Activated gamma-delta T cell treated with anti-CD3 and anti-CD28 coated beads, Interleukin-2, amount 50 U/mL, for 16 hours (primary cell): ENCODE results near the gene ANKRD66.
"Not testable (repeated sequence)": the region's sequence is repeated elsewhere in the genome, so short reads cannot be mapped to it uniquely, and the experiment has no call there.

Experiments
- DNase-seq: peaks from one replicate; pipeline ENCODE4 v3.0.0-alpha.2; 2020; ENCODE audit warnings: low read depth

Gene ANKRD66

GRCh38 chr6:46746696-46747095 is at the start of gene ANKRD66:
Gene ANKRD66 (plus strand): TSS chr6:46746933. CDS start chr6:46751949, 5,016 bp downstream.
- no peak for DNase-seq

DNA sequence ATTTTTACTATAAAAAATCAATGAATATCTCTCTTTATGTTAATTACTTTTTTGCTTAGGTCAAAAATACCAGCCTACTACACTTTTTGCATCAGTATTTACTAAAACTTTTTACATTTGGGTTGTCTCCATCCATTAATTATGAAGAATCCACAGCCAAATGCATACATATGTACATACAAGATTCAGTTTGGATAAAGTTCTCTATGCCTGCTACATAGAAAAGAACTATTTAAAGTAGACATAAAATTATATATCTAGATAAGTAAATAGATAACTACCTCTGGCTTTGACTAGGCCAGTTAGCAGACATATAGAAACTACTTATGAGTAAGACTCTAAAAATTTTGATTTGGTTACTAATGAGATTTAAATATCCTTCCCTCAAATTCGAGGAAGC is 46.8 kb upstream of the ANKRD66 start:
- no peak for DNase-seq

DNA sequence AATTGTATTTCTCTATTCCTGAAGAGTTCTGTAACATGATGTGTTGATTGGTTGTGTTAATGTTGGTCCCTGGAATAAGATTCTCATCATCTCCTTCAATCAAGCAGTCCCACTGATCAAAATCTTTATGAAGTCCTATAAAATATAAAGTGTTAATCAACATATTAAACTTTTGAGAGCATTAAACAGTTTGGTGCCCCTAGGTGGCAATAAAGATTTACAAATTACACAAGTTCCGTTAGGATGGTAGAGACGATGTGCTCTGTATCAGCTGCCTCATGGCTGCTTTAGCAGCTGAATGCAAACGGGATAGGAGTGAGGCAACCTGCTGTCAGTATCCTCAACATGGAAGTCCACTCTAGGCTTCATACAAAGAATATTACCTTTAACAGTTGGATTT is 42.2 kb upstream of the ANKRD66 start:
- no peak for DNase-seq

GRCh38 chr6:46706464-46706863 is 40.3 kb upstream of the ANKRD66 start:
- no peak for DNase-seq

DNA sequence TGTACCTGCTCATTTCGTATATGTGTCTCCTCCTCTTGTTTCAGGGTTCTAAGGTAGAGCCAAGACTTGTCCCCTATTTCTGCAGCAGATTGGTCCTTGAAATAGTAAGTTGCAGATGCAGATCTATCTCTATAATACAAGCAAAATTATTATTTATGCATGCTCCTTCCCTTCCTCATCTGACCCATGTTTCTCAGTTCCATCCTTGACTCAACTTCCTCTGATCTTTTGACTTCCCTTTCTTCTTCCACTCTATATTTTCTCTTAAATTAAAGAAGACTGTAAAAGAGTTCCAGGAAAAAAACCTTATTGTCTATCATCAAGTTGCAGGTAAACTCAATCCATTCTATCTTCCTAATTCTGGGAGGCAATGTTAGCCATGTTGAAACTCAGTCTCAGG is 35.2 kb upstream of the ANKRD66 start:
- no peak for DNase-seq

DNA sequence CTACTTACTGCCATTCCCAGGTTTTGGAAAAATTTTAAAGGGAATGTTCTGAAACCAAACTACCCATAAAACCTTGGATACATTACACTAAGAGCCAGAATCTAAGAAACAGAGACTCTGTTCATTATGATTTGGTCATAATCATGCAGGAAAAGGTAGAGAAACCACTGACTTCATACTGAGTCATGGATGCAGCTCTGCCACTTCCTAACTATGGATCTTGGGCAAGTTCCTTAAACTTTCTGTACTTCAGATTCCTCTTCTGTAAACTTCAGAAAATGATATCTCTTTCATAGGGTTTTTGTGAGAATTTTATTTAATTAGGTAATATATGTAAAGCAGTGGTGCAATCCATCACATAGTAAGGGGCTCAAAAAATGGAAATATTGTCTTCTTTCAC is 31.6 kb upstream of the ANKRD66 start:
- no peak for DNase-seq

DNA sequence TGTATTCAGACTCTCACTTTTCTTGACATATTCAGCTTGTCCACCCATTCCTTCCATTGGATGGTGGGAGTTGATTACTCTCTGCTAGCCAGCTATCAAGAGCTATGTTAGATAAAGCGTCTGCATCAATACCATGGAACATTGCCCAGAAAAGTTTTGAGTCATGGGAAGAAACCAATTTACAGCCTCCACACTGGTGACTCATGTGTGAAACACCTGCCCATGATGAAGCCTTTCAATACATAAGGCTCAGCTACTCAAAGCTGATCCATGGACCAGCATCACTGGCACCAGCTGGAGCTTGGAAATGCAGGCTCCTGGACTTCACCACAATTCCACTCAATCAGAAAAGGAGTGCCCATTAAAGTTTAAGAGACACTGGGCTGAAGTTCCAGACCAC is 27.6 kb upstream of the ANKRD66 start:
- no peak for DNase-seq

GRCh38 chr6:46720401-46720800 is 26.3 kb upstream of the ANKRD66 start:
- no peak for DNase-seq

DNA sequence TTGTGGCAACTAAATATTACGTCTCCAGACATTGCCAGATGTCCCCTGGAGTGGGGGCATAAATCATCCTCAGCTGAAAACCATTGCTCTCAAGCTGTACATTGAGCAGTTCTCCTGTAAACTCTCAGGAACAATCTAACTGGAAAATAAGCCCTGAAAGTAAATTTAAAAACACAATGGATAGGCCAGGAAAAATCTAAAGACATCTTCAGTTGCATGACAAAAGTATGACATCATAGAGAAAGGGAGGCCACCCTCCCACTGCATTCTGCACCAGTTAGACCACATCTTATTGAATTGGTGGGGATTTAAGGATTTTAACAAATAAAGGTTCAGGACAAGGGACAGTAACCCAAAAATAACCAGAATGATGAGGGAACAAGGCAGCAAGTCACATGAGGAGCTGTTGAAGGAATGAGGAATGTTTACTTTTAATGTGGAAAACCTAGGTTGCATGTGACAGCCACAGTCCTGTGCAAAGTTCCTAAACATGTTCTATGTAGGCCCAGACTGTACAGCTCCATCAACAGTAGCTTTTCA is 16.9 kb upstream of the ANKRD66 start:
- no peak for DNase-seq

- no peak for DNase-seq
Measured at GRCh38 chr6:46730921-46731461, 15.7 kb upstream of the ANKRD66 start.

GRCh38 chr6:46733341-46733801 is 13.4 kb upstream of the ANKRD66 start:
- DNase-seq: no peak

DNA sequence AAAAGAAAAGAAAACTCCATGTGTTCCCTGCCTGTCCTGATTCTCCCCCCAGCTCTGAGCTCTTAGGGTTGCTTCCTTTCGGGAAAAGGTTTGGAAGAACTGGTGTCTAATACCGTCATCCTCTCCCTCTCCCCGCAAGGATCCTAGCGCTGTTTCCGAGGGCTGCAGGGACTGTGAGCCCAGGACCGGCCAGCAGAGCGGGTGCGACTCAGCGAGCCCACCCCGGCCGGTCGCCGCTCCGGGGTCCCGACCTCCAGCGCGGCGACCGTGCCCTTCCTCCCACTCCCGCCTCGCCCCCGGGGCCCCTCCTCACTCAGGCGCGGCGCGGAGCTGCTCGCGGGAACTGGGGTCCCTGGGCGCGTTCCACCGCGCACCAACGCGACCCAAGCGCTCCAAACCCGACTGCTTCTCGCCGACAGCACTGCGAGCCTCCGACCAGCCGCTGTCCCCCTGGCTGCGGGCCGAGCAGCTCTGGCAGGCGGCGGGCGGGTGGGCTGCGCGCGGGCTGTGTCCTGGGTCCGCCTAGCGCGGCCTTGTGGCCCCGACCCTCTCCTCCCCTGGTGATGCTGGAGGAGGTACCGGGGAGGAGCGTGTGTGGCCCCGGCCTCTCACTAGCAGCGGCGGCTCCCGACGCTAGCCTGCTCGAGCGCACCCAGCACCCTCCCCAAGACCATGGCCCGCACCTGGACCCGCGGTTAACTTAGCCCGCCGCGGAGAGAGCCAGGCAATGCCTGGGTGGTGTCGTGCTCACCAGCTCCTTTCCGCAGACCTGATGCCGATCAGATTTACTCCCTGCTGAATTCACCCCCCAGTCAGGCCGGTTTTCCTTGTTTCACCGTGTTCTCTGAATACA is 11.6 kb upstream of the ANKRD66 start, which contains the start of gene PLA2G7:
TSS of gene PLA2G7 (minus strand) at position 509 of the 853 bp plus-strand sequence. CDS start 12,484 bp downstream, outside the sequence.
- DNase-seq: no peak

DNA sequence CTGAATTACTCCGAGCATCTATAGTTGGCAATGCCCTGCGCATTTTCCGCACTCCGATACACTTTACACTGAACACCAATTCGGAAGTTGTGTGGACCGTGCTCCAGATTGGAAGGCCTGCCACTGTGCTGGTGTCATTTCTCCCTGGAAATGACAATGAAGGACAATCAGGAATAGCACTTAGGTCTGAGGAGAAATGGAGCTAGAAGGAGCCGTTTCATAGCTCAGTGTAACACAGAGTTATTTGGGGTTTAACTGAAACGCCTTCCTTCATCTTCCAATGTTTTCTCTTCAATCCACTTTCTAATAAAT is 11.1 kb upstream of the ANKRD66 start:
- DNase-seq: no peak

- DNase-seq: no peak
Measured at GRCh38 chr6:46736906-46737305, 9.8 kb upstream of the ANKRD66 start.

DNA sequence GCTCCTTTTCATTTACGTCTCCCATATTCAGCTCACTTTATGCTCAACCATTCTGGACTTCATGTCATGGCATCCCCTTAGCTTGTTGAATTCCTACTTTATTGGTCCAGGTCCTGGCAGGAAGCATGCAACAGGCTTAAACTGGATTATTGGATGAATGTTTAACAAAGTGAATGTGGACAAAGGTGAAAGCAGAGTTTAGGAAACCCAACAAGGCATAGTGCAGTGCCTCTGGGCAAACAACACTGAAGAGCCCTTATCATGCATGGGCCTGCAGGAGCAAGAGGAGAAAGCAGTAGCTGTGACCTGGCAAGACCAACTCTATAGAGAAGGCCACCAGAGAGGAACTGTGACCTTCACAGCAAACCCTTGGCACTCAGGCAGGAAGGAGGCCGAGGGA is 5.3 kb upstream of the ANKRD66 start:
- DNase-seq: no peak

GRCh38 chr6:46741910-46742309 is 4.8 kb upstream of the ANKRD66 start:
- DNase-seq: no peak

- no peak for DNase-seq
Measured at GRCh38 chr6:46743425-46744158, 3.1 kb upstream of the ANKRD66 start.

DNA sequence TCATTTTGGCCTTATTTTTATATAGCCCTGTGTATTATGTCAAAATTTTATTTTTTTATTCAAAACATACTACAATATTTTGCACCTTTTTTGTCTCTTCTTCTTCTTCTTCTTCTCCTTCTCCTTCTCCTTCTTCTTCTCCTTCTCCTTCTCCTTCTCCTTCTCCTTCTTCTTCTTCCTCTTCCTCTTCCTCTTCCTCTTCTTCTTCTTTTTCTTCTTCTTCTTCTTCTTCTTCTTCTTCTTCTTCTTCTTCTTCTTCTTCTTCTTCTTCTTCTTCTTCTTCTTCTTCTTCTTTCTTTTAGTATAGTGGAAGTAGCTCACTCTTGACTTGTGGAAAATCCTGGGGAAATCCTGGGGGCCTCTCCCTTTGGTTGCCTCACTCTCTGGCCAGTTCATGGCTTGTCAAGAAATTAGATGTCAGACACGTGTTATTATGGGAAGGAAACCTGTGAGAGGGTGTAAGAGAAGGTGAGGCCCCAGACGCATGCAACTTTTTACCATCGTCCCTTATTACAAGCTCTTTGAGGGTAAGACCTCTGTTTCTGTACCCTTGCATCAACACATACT is 2.5 kb upstream of the ANKRD66 start:
- DNase-seq: not testable (repeated sequence)

DNA sequence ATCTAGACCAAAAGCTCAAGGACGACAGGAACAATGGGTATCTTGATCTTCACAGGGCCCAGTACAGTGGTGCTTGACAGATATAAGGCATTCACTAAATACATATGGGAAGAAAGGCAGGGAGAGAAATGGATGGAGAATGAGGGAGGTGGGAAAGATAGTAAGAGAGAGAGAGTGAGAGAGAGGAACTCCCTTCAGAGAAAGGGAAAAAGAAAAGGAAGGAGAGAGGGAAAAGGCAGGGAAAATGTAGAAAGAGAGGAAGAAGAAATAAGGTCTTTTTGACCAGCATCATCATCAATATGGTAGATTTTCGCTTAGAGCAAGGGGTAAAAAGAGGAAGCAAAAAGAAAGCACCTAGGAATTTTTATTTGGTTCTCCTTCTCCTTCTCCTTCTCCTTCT is 760 bp upstream of the ANKRD66 start:
- no peak for DNase-seq

DNA sequence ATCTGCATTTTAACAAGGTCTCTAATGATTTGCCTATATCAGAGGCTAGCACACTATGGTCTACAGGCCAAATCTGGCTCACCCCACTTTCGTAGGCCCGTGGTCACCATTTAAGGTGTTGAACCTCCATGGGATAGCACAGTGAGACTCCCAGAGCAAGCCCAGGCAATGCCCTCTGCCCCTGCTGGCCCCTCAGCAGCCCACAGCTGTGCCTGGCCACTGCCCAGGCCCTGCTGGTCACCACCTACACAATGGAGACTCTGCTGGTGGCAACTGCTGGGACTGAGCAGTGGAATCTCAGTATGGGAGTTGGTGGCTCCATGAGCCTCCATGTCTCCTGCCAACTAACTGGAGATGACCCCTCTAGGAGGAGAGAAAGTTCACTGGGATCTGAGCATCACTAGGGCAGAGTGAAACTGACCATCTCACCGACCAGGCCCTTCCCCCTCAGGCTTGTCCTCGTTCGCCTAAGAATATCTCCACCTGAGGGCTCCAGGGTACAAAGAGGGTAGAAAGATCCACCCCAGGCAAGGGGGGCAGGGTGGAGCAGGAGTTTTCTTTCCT is 2.3 kb downstream of the ANKRD66 start:
- DNase-seq: no peak

DNA sequence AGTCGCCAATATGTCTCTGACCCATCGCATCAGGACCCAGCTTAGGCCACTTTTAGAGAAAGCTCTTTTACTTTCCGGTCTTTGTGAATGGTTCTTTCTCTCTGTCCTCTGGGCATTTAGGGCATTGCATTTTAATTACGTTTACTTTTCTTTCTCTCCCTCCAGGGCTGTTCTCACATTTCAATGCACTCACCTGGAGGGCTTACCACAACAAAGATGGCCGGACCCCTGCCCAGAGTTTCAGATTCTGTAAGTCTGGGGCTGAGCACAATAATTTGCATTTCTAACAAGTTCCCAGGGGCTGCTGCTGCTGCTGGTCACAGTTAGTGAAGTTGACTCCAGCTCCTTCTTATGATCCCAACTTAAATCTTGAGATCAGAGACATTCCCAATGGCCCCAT is 3.0 kb downstream of the ANKRD66 start:
- no peak for DNase-seq

GRCh38 chr6:46751658-46752057 is 4.9 kb downstream of the ANKRD66 start:
- no peak for DNase-seq
